HG02938 (cell line): ENCODE measurements around the gene MOCS2.

ENCODE experiments used
- ATAC-seq: cut with Tn5 transposase; IDR thresholded peaks from one replicate; pipeline ENCODE4 v1.9.1; 2021; ENCODE audit warnings: mild to moderate bottlenecking, moderate library complexity; ENCODE audit not compliant: unreplicated experiment

MOCS2 gene

DNA sequence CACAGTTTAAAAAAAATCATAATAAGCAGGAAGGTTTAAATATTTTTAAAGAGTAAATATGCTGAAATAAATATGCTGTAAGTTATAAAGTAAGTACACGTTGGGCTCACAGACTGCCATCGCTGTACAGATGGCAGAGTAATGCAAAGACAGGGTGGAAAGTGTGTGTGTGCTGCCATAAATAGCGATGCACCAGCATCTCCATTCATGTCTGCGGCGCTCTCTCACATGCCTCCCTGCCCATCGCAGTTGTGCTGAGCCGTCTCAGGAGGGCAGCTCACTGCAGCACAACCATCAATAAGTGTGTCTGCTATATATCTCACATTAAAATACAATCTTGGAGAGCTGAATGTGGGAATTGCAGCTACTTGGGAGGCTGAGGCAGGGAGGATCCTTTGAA, 14.3 kb downstream of the MOCS2 start:
- ATAC-seq: no peak

DNA sequence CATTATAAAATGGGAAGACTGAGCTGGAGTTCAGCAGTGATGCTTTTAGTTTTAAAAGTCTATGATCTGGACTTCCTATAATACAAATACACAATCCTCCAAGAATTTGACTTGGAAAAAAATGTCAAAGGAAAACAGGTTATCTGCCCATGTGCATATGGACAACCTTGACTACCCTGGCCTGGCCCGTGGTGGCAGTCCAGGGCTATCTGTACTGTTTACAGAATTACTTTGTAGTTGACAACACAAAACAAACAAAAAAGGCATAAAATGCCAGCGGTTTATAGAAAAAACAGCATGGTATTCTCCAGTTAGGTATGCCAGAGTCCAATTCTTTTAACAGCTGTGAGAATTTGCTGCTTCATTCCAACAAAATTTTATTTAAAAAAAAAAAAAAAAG, 17.3 kb downstream of the MOCS2 start:
- no peak for ATAC-seq

DNA sequence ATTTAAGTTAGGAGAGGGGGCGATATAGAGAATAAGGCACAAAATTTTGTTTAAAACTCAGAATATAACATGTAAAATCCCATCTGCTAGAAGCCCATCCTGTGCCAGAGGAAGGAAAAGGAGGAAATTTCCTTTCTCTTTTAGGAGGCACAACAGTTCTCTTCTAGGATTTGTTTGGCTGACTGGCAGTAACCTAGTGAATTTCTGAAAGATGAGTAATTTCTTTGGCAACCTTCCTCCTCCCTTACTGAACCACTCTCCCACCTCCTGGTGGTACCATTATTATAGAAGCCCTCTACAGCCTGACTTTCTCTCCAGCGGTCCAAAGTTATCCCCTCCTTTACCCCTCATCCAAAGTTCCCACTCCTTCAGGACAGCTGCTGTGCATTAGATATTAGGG, 18.3 kb downstream of the MOCS2 start:
- ATAC-seq: no peak

DNA sequence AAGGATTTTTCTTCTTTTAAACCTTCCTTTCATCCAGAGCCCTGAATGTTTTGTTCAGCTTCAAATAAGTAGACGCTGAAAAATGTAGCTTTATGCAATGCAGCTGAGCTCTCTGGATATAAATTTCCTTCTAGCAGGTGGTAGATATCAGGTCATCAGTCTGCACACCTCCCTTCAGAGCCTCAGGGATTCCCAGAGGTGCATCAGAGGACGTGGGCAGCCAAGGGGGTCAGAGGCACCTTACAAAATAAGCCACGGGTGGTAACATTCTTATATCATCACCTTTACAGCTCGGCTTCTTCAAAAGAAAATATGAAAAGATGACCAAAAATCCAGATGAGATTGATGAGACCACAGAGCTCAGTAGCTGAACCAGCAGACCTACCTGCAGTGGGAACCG, 19.3 kb downstream of the MOCS2 start:
- no peak for ATAC-seq

DNA sequence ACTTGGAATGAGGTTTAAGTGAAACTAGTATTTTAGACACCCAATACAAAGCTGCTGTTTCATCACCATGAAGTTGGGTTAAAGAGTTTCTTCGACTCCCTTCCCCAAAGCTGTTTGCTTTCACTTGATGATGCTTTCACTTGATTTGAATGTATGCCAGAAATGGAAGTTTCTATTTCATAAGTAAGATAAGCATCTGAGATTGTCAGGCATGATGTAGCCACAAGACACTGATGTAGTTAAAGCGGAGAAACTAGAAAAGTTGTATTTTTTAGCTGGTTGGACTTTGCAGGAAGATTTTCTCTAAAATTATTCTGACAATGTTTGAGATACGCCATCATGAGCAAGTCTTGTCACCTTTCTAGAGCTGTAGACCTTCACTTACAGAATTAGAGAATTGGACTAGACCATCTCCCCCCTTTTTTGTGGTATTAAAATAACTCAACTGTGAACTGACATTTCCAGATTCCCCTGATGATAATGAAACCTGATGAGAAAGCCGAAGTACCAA, 20.0 kb downstream of the MOCS2 start:
- peak; percentile 76 for ATAC-seq

DNA sequence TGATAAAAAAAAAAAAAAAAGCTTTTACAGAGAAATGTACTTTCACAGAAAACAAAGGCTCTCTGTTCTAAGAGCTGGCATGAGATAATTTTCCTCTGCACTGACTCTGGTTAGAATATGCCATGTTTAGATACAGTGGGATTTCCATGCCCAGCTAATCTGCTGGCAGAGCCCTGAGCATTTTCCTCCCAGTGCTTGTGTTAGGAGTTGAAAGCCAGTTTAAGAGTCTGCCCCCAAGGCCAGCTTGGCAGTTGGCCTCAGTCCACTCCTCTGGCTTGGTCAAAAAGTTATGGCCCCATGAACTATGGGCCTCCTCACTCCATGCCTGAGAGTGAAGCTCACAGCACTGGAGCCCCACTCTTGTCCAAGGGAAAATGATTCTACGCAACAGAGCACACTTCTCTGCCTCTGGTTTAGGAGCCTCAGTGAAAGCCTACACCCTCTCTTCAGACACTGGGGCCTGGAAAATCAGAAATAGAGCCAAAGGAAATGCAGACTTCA, 21.9 kb downstream of the MOCS2 start:
- ATAC-seq: no peak

DNA sequence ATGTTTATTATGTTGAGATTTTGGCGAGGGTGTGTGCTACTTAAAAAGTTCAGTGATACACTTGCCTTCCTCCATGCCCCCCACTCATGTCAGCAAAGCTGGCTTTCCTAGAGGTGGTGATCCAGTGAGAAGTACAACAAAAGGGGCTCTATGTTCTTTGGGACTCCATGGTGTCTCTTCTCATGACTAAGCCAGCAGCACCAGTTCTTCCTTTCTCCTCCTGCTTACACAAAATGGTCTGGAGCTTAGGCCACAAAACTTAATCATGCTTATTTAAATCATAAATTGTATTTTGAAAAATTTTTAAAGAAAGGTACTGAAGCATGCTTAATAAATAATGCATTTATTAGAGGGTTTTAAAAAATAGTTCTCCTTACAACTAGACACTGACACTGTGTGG, 22.4 kb downstream of the MOCS2 start:
- no peak for ATAC-seq

DNA sequence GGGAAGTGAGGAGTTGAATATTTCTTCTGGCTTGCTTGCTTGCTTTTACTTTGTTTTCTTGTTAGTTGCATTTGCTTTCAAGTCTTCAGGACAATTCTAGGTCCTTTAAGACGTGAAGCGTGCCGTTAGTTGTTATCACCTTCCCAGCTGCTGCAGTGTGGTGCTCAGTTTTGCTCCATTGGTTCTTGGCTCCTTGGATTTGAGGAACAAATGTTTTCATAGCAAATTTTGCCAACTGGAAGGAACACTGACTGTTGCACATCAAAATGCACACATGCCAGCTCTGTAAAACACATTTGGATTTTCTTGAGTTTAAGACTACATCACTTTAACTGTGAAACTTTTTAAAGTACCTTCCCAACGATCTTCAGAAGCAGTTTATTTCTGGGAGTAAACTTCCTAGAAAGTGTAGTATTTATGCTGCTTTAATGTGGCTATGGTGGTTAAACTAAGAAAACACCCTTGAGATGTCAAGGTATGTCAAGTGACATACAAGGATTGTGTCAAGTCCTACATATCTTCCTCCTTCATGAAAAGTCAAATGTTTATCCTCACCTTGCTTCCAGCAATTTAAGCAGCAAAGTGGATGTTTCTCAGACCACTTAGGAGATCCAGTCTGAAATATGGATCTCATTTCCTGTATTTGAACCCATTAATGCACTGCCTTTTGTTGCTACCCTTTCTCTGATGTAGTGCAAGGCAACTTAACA, 24.9 kb downstream of the MOCS2 start:
- no peak for ATAC-seq

DNA sequence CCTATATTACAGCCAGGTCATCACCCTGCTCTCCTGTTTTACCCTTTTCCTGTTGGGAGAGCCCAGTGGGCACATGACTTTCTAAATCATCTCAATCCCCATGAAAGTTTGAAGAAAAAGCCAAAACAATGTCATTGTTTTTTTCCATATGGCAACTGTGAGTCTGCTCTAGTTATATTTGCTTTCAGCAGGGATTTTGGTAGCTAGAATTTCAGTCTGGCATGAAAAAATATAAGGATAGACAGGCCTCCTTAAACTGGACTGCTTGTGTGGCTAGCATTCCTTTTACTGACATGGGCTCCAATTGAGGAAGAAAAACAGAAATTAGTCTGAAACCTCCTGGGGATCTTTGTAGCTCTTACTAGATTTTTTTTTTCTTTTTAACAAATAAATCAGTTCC, 25.6 kb downstream of the MOCS2 start:
- no peak for ATAC-seq

DNA sequence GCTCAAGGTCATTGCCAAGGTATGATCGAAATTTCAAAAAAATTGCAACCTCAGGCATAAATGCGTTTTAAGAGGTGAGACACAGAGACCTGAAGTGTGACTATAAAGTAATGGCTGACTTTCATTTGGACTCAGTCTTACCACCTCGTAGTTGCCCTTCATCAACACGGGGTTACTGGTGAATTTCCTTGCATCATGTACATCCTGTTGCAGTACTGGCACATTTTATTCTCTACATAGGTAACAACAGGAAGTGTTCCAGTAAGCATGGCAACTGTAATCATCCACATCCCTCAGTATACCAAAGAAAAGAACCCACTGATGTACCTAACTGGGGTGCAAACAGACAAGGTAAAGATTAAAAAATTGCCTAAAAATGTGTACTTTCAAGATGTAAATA, 29.3 kb downstream of the MOCS2 start:
- ATAC-seq: no peak

DNA sequence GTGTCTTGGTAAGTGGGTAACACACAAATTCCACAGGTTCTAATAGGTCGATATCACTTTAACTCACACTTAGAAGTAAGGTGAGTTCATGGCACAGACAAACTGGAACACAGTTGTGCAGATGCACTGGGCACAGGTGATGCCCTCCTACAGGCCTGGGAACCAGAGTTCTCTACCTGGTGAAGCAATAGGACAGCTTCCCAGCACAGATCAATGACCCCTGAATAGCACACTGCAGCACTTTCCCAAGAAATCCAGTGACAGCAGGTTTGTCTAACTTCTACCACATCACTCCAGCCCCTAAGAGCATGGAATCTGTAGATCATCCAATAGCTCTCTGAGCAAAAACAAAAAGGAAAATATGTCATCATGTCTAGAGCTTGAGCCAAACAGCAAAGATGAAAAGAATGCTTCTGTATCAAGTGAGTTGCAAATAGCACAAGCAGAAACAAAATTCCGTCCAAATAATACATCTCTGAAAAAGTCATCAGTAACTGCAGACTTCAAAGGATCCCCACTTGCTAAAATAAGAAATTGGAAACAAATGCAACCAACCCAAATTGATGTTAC, 33.5 kb downstream of the MOCS2 start:
- ATAC-seq: no peak

DNA sequence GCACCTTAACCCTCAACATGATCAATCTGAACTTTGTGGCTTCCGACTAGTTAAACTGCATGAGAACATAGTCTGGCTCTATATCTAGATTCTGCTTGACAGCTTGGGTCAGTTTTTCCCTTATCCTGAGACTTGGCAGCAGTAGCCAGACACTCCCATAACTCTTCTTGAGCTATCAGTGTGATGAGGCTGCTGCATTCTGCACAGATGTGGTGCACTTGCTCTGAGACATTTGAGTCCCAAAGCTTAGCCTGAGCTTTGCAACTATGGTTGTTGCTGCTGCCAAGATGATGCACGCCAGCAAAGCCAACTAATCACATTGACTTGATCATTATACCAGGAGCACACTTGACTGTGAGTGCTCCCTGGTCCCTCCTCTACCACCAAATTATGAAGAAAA, 36.2 kb downstream of the MOCS2 start:
- ATAC-seq: no peak

DNA sequence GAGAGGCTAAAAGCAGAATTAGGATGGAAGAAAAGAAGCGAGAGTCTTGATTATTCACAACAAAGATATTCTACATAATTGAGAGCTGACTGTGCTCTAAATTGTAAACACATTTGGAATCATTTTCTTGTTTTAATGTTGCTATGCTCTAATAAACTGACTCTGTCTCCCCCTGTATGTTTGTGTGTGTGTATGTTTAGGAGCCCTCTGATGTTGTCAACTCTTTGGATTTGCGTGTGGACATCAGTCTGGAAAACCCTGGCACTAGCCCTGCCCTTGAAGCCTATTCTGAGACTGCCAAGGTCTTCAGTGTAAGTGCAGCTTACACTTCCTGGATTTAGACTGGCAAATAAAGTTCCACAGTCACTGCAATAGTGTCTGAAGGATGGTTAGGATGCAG, 37.8 kb downstream of the MOCS2 start:
- no peak for ATAC-seq

DNA sequence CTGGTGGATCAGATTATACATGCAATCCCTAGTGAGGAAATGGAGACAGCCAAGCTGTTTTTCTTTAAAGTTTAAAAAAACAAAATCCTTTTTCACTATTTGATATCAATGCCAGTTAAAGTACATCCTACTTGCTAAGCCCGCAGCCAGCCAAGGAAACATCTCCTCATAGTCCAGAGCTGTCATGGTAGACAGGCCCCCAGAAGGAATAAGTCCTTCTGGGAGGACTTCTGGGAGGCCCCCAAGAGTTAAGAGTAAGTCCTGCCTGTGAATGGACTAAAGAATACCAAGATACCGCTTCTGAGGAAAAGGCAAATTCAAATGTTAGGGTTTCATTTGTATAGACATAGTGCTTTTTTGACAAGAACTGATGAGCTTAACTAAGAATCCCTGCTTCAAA, 38.3 kb downstream of the MOCS2 start:
- no peak for ATAC-seq

DNA sequence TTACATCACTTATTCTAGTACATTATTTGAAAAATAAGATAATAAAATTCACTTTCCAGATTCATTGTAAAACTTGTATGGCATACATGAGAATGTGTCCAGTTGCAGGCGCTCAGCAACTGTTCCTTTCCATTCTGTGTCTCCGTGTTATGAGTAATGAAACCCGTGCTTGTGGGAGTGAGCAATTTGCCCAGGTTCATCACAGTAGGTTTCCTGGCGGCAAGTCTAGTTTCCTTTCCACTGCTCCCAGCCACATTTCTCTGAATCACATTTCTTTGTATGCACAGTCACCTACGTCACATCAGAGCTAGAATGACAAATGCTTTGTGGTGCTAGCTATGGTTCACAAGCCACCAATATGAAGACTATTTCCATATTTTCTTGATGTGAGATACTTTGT, 39.9 kb downstream of the MOCS2 start:
- no peak for ATAC-seq

DNA sequence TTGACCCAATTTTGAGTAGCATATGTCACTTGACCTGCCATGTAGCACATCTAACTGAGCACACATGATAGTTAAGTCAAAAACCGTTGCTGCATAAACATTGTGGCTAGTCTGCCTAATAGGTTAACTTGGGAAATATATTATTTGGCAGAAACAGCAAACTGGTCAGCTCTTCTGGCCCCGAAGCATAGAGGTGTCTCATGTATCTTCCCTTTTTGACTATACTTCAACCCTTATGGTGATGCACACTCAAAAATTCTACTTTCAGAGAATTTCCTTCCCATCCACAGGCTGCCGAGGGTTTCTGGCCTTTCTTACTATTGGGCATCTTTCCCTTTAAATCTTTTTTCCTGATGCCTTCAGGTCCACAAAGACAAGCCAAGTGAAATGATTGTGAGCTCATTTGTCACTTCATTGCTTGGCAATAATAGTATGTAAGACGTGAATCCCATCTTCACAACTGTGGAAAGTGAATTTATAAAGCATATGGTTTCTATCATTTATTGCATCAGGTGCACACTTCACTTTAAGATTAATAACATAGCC, 41.2 kb downstream of the MOCS2 start:
- ATAC-seq: no peak

DNA sequence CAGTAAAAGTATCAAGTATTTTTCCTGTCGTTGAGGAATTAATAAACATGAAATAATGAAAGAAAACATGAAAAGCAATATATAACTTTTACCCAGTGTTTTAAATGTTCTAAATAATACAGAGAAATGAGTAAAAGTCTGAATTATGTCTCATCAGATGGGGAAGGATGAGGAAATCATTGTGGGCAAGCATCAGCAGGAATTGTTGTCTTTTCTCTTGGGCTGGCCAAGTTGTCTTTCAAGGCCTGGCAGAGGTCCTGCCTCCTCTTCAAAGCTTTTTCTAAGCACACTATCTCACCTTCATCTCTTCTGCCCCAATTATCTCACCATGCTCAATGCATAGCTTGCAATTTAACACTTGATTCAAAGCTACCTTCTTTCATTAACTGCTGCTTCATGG, 41.9 kb downstream of the MOCS2 start:
- ATAC-seq: no peak

DNA sequence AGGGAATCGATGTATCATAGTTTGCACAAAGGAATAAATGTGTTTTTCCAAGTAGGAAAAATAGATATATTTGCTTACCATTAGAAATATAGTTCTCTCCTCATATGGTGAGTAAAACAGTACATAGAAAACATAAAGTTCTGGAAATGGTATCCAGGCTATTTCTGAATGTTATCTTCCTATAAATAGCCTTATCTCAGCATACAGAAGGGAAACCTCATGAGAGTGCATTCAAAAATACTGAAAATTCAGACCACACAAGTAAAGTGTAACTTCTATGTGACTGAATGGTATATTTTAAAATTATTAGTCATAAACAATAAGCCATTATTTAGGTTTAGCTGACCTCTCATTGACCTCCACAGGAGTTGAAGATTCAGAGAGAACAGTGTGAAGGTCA, 43.5 kb downstream of the MOCS2 start:
- no peak for ATAC-seq

DNA sequence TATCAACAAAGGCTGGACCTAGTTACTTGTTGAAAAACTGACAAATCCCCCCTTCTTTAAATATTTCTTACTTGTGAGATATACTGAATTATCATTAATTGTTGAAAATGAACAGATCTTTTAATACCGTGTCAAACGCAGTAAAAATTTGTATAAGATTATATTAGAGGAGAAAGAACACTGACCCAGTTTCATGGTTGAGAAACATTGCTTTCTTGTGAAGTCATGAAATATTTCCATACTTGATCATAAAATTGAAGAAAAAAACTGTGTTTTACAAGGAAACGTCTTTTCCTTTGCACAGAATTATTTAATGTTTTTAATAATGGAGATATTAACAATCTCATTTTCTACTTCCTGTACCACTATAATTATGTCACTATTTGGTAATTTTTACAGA, 45.8 kb downstream of the MOCS2 start:
- no peak for ATAC-seq

DNA sequence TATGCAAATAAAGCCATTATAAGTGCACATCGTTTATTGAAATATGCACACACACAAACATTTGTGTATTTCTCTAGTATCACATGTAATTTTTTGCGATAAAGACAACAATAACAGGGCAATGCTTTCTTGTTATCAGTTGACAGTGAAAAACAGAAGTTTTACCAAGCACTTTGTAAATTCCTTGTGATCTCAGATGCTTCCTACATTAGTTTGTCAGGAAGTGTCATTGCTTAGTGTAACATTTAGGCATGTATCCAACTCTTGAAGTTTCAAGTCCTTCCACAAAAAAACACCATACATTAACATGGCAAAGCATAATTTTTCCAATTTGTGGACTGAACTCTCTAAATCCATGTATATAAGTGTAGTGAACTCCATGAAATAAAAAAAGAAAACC, 46.4 kb downstream of the MOCS2 start:
- no peak for ATAC-seq

DNA sequence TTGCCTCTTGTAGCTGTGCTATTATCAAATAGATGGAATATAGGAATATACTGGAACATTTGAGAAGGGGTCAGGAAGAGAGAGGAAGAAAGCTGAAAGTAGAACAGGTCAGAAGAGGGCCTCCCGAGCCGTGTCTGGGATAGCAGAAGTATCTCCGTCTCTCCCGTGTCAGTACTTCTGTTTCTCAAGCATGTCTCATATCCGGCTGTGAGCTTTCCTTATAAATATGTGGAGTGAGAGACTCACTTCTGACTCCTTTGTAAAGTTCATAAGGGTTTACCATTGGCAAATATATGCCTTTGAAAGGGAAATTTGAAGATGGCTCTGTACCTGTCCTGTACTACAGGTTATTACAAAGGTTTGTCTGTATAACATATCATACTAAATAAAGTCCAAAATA, 50.3 kb downstream of the MOCS2 start:
- no peak for ATAC-seq

DNA sequence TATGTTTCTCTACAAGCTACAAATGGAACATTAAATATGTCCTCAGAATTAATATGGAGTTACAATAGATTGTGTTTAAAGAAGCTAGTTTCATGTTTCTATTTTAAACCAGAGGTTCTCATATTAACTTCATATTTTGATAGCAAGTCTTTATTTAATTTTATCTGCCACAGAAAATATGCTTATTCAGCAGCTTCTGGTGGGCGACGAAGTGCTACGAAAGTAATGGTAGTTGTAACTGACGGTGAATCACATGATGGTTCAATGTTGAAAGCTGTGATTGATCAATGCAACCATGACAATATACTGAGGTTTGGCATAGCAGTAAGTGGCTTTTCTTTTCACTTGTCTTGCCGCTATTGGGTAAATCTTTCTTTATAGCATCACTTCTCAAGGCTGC, 54.2 kb downstream of the MOCS2 start:
- ATAC-seq: no peak
